K562 (cell line): ENCODE measurements around the gene CEP68. TPM values are rescaled to one million over a fixed set of nuclear protein-coding genes. Genes with fewer than 3 reads are reported as not detected.

Source experiments
- ARNT ChIP-seq, 2 experiments: fragments of 450-650 bp; IDR thresholded peaks; 2 replicates each; pipeline ENCODE4 v1.6.1; 2016; ENCODE audit warnings: mild to moderate bottlenecking in 1 of 2
- BCLAF1 ChIP-seq, 2 experiments: fragments of 450-650 bp in 1 of 2; IDR thresholded peaks; 2 replicates each; pipeline ENCODE4 v1.6.1; 2011 to 2017; ENCODE audit warnings: low read depth in 2 of 2, antibody characterized with exemption in 1 of 2, borderline replicate concordance in 1 of 2, low read length in 1 of 2, mild to moderate bottlenecking in 1 of 2, mixed read lengths in 1 of 2; ENCODE audit not compliant: control insufficient read depth in 1 of 2
- GTF2A2 ChIP-seq: IDR thresholded peaks from 2 replicates; pipeline ENCODE4 v1.6.1; 2016; ENCODE audit warnings: mild to moderate bottlenecking, missing genetic modification characterization, missing compliant biosample characterization
- GTF2E2 ChIP-seq: fragments of 200-800 bp; sonication (Bioruptor generic); IDR thresholded peaks from 2 replicates; pipeline ENCODE4 v1.6.1; 2016; ENCODE audit warnings: missing genetic modification characterization, missing compliant biosample characterization
- KDM4B ChIP-seq, 2 experiments: fragments of 450-650 bp in 1 of 2; sonication (generic) in 1 of 2; IDR thresholded peaks; 2 replicates each; pipeline ENCODE4 v1.6.1; 2016 to 2017; ENCODE audit warnings: borderline replicate concordance in 2 of 2, antibody characterized with exemption in 1 of 2, low read depth in 1 of 2, mild to moderate bottlenecking in 1 of 2
- MAFK ChIP-seq: IDR thresholded peaks from 2 replicates; pipeline ENCODE4 v1.6.1; 2011; ENCODE audit warnings: low read length, improper control_type of control experiment
- MEF2A ChIP-seq: IDR thresholded peaks from 2 replicates; pipeline ENCODE4 v1.6.1; 2011; ENCODE audit warnings: low read depth, mild to moderate bottlenecking, low read length, moderate library complexity; ENCODE audit not compliant: control insufficient read depth
- MEF2D ChIP-seq: conservative IDR thresholded peaks from 2 replicates; pipeline ENCODE4 v1.6.1; 2016; ENCODE audit warnings: low read depth, missing genetic modification characterization, missing compliant biosample characterization
- MYNN ChIP-seq, 2 experiments: sonication (generic); formaldehyde crosslinking in 1 of 2; IDR thresholded peaks; 2 replicates each; pipeline versions ENCODE4 v1.5.0 to v1.6.1; 2016 to 2020; ENCODE audit warnings: antibody characterized with exemption in 1 of 2, missing genetic modification reagents in 1 of 2
- NR2C1 ChIP-seq, 2 experiments: fragments of 450-650 bp; IDR thresholded peaks; 2 replicates each; pipeline ENCODE4 v1.6.1; 2017; ENCODE audit warnings: mild to moderate bottlenecking in 2 of 2, antibody characterized with exemption in 1 of 2, inconsistent platforms in 1 of 2, missing compliant biosample characterization in 1 of 2, missing genetic modification characterization in 1 of 2
- PYGO2 ChIP-seq: fragments of 450-650 bp; IDR thresholded peaks from 2 replicates; pipeline ENCODE4 v1.6.1; 2016; ENCODE audit warnings: mild to moderate bottlenecking, missing genetic modification characterization, moderate library complexity, missing compliant biosample characterization
- SIRT6 ChIP-seq: IDR thresholded peaks from one replicate; pipeline ENCODE4 v1.6.1; 2012; ENCODE audit warnings: low read depth, mild to moderate bottlenecking, control low read depth, inconsistent platforms, low read length, moderate library complexity
- SMAD2 ChIP-seq: fragments of 150-350 bp; IDR thresholded peaks from 2 replicates; pipeline ENCODE4 v1.6.1; 2014; ENCODE audit warnings: low read depth, mild to moderate bottlenecking, low read length
- SMAD4 ChIP-seq: fragments of 250-450 bp; sonication (Bioruptor Pico); conservative IDR thresholded peaks from 2 replicates; pipeline ENCODE4 v1.8.0; 2021; ENCODE audit warnings: inconsistent platforms, mild to moderate bottlenecking, moderate library complexity
- SMC3 ChIP-seq: conservative IDR thresholded peaks from 2 replicates; pipeline ENCODE4 v1.6.1; 2011; ENCODE audit warnings: low read depth, low read length, improper control_type of control experiment; ENCODE audit not compliant: insufficient read depth
- SUPT5H ChIP-seq: fragments of 450-650 bp; IDR thresholded peaks from 2 replicates; pipeline ENCODE4 v1.6.1; 2016
- TARDBP ChIP-seq: fragments of 450-650 bp; IDR thresholded peaks from 2 replicates; pipeline ENCODE4 v1.6.1; 2016
- TEAD4 ChIP-seq, 2 experiments: sonication (generic) in 1 of 2; formaldehyde crosslinking in 1 of 2; IDR thresholded peaks; 2 replicates each; pipeline versions ENCODE4 v1.6.1 to v1.8.0; 2012 to 2022; ENCODE audit warnings: borderline replicate concordance in 1 of 2, inconsistent platforms in 1 of 2, low read length in 1 of 2, mild to moderate bottlenecking in 1 of 2, missing genetic modification reagents in 1 of 2
- ZBTB17 ChIP-seq: fragments of 450-650 bp; formaldehyde crosslinking; IDR thresholded peaks from 2 replicates; pipeline ENCODE4 v1.4.0; 2020; ENCODE audit warnings: mild to moderate bottlenecking
- ZNF133 ChIP-seq: fragments of 250-450 bp; sonication (Bioruptor Pico); IDR thresholded peaks from 2 replicates; pipeline ENCODE4 v1.4.0; 2020; ENCODE audit warnings: mild to moderate bottlenecking
- ZNF143 ChIP-seq: sonication (generic); formaldehyde crosslinking; IDR thresholded peaks from 2 replicates; pipeline ENCODE4 v1.9.0; 2022; ENCODE audit warnings: mild to moderate bottlenecking, missing genetic modification reagents
- ZNF274 ChIP-seq: IDR thresholded peaks from 2 replicates; pipeline ENCODE4 v1.6.1; 2011; ENCODE audit warnings: low read depth, mild to moderate bottlenecking, low read length, moderate library complexity, borderline replicate concordance
- ZNF584 ChIP-seq: fragments of 200-800 bp; sonication (Bioruptor generic); IDR thresholded peaks from 2 replicates; pipeline ENCODE4 v1.6.1; 2016; ENCODE audit warnings: low read depth, mild to moderate bottlenecking, missing genetic modification characterization, missing compliant biosample characterization
- ZNF668 ChIP-seq: fragments of 250-450 bp; sonication (Bioruptor Pico); IDR thresholded peaks from 2 replicates; pipeline ENCODE4 v1.8.0; 2022; ENCODE audit warnings: mild to moderate bottlenecking, inconsistent platforms
- ZSCAN32 ChIP-seq: fragments of 450-650 bp; formaldehyde crosslinking; IDR thresholded peaks from 2 replicates; pipeline ENCODE4 v1.4.0; 2020; ENCODE audit warnings: mild to moderate bottlenecking, moderate library complexity
- polyA plus RNA-seq, 8 experiments: library from polyadenylated mRNA; depleted of rRNA in 4 of 8; stranded (reverse) in 5 of 8; unstranded in 3 of 8; fragments of >200 nt; fragmentation: Nextera tagmentation in 2 of 8; fragmentation: Illumina TruSeq in 1 of 8; extraction: Ambion mirVana in 2 of 8; extraction: Trizol in 1 of 8; gene quantifications; 2 replicates each; pipeline versions ENCODE4 v1.2.1 to v1.2.3, GENCODE V29; 2011 to 2014; ENCODE audit warnings: inconsistent platforms in 1 of 8, missing spikeins in 1 of 8
- total RNA-seq, 7 experiments: library from RNA; depleted of rRNA in 6 of 7; stranded (reverse); fragments of >200 nt in 6 of 7; fragmentation: Illumina TruSeq in 2 of 7; extraction: Trizol in 2 of 7; gene quantifications; 2 replicates each; pipeline versions ENCODE4 v1.2.1 to v1.2.3, GENCODE V29; 2011 to 2021; ENCODE audit warnings: low replicate concordance in 1 of 7
- TF ChIP-seq, protein P1 (sequence below), 2 experiments: fragments of 450-650 bp in 1 of 2; sonication (generic) in 1 of 2; formaldehyde crosslinking in 1 of 2; IDR thresholded peaks in 1 of 2; conservative IDR thresholded peaks in 1 of 2; 2 replicates each; pipeline versions ENCODE4 v1.6.1 to v1.8.1; 2016 to 2023; ENCODE audit warnings: mild to moderate bottlenecking in 2 of 2, moderate library complexity in 2 of 2, inconsistent platforms in 1 of 2, missing genetic modification reagents in 1 of 2

CEP68 gene
- total and polyA plus RNA-seq, 9 of the 15 experiments (the other 6 are each of a cell fraction or from before 2014, with no cell fraction given), result 1.4 to 8.5 (median 5.2) TPM

DNA sequence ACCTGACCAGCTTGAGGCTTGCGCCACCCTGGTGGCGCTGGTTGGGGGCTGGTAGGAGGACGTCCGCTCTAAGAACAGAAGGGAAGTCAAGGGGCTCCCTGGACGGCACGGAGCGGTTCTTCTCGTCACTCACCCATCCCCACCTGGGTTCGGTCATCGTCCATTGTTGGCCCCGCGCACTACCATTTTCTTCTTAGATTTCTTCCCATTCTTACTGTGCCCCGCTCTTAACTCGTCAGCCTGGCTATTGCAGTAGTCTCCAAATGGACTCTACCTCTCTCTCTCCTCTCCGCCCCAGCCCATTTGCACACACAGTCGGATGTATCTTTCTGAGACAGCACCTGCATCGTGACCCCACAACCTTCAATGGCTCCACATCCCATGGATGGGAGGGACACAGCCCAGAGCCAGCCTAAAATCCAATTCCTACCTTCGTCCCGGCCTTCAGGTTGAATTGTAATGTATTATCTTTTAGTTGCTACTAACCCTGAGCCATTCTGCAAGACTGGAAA lies 74.5 kb downstream of the CEP68 start (continued):
- TF ChIP-seq GTF2E2 (tag) (no peak), MEF2D (no peak), ARNT (IDR thresholded peaks at IDR 0.05) (no peak), ZNF133 (CRISPR knock-in tag) (no peak), SMAD2 (no peak), MYNN (IDR thresholded peaks at IDR 0.05) (no peak), MYNN (CRISPR knock-in tag; IDR thresholded peaks at IDR 0.05) (no peak), ZNF143 (CRISPR knock-in tag) (no peak), ZNF584 (no peak), NR2C1 (IDR thresholded peaks at IDR 0.05) (no peak), NR2C1 (tag; IDR thresholded peaks at IDR 0.05) (no peak), SMAD4 (CRISPR knock-in tag) (peak; percentile 65), MAFK (no peak), BCLAF1 (IDR thresholded peaks at IDR 0.05; ENCODE audit: borderline replicate concordance in 1 of 2, control insufficient read depth in 1 of 2, low read depth in 2 of 2, low read length in 1 of 2) (no peak), KDM4B (IDR thresholded peaks at IDR 0.05; ENCODE audit: borderline replicate concordance in 2 of 2, low read depth in 1 of 2) (no peak), SUPT5H (peak; percentile 26; the same call in 1 of the 2 replicates), SMC3 (0 out of 2 replicates have a peak, but pooled peaks have one; percentile 5), SIRT6 (no peak), TARDBP (no peak), ZNF274 (no peak), TEAD4 (IDR thresholded peaks at IDR 0.05; ENCODE audit: low read length) (no peak), TEAD4 (CRISPR knock-in tag; IDR thresholded peaks at IDR 0.05; ENCODE audit: borderline replicate concordance) (no peak), ZBTB17 (0 out of 2 replicates have a peak, but pooled peaks have one; percentile 51), ZNF668 (CRISPR knock-in tag) (no peak), PYGO2 (no peak), GTF2A2 (tag) (no peak), ZSCAN32 (peak; percentile 20), MEF2A (no peak)
- TF ChIP-seq, protein P1, sequence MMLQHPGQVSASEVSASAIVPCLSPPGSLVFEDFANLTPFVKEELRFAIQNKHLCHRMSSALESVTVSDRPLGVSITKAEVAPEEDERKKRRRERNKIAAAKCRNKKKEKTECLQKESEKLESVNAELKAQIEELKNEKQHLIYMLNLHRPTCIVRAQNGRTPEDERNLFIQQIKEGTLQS (IDR thresholded peaks at IDR 0.05), result no peak
- TF ChIP-seq, protein P1 (CRISPR knock-in tag; conservative IDR thresholded peaks at IDR 0.05), result no peak
